A172 (cell line): ENCODE results near the gene SEC23B. TPM values are rescaled to one million over a fixed set of nuclear protein-coding genes. Genes with fewer than 3 reads are reported as not detected.
"Not testable (repeated sequence)": the region's sequence is repeated elsewhere in the genome, so short reads cannot be mapped to it uniquely, and the experiment has no call there.

Experiments
- DNase-seq: peaks from one replicate; pipeline ENCODE4 v3.0.0-alpha.2; 2015; ENCODE audit warnings: low spot score
- total RNA-seq: library from RNA; depleted of rRNA; stranded (reverse); fragments of >200 nt; shearing (Covaris generic); gene quantifications from 2 replicates; pipeline ENCODE4 v1.2.3, GENCODE V29; 2014; rRNA removed

The SEC23B gene
- 97.0 and 100 TPM in 2 replicates for total RNA-seq

DNA sequence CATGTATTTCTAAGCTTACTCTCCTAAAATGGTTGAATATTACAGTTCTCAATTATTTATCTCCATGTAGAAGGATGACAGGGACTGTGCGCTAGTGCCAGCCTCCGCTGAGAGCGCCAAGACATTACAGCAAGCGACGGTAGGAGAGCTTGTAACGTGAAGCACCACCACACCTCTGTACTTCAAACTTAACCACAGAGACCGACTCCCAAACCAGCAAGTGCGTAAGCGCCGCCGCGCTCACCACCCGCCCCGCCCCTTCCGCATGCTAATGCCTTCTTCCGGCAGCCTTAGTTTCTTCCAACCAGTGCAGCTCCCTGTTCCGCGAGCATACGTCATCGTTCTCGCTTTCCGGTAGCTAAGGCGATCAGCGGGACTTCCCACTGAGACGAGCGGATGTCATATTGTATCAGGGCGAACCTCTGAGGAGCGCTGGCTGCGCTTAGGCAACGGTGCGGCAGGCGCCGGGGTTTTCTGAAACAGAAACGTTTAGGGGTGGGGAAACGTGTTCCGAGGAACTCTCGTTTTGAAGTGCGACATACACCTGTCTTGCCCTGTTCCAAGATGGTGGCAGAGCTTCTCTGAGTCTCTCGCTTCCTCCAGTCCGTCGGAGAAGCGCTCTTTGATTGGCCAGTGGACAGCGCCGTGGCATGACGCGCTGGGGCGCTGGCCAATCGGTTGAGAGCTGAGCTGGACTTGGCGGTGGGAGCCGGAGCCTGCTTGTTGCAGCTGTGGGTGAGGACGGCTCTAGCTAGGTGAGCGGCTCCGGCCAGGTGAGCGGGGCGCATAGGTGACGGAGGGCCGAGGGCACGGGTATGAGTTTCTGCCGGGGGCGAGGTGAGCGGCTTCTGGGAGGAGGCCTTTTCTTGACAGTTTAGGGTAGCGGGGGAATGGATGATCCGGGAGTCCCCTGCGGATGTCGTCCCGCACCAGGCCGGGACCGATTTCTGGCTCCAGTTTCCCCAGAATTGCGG is at the start of gene SEC23B:
SEC23B (plus strand) TSS at position 723 of the 974 bp plus-strand sequence. CDS start 2,896 bp downstream, outside the sequence.
- peak; percentile 97 for DNase-seq

DNA sequence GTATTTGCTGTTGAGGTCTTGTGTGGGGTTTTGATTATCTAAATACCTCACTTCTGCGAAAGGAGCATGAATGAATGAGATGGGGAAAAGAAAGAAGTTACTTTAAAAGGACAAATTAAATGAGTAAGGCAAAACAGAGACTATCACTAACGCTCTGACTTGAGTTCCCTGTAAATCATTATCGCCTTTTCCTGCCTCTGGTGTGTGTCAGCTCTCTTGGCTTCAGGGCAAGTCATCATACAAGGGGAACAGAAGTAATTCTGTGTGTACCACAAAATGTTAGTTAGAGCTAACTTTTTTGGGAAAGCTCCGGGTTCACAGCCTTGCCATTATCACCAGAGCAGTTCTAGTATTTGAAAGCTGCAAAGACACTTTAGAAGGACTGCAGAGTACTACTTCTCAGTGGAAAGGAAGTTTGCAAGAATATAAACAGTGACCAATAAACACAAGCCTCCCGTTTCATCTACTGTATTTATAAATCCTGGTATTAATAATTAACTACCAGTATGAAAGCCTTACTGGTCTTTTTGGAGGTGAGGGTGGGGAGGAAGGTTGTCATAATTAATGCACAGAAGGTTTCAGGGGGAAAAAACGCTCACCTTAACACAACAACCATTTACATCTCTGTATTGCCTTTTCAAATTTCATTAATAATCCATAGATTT is 42.1 kb upstream of the SEC23B start:
- no peak for DNase-seq

DNA sequence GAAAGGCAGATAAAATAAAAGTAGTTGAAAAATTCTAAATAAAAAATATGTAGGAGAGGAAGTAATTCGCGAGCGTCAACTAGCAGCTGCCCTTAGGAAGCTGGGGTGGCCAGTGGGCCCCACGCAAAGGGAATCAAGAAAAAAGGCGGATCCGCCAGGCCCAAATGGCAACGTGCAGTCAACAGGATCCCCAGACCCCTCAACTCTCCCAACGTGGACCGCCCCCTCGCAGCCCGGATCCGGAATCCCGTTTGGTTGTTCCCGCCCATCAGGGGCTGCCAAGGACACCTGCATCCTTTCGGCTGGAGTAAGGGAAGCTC is 41.2 kb upstream of the SEC23B start:
- no peak for DNase-seq

DNA sequence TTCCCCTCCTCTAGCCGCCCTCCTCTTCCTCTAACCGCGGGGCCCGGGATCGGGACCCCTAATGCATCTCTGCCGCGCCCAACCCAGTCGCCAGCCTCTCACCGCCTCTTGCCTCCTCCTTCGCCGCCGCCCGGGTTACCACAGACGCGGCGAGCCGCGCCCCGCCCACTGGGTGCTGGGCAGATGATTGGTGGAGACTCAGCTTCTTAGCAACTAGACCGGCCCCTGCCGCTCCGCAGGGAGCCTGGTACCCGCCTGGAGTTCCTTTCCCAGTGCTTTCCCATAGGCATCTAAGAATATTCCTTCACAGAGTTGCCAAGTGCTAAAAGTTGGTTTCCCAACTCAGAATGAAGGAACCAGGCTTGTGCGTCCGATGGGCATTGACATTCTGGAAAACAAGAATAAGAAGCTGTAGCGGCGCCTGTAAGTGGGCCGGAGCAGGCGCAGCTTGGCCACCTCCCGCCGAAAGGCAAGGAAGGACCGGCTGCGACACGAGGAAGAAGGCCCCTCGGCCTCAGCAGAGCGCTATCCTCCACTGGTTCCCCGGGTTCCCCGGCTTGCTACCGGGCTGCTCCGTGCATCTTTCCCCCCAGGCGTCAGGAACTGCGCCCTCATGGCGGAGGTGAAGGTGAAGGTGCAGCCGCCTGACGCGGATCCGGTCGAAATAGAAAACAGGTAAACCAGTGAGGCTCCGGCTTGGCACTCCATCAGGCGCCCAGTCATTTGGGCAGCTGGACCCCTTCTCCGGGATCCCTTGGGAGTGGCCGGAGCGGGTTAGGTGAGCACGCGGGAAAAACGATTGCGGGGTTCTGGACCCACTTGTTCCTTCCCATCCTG is 40.6 kb upstream of the SEC23B start, which contains the start of the genes DZANK1 and POLR3F:
DZANK1 (minus strand) TSS at position 137 of the 837 bp plus-strand sequence. CDS start 1,672 bp downstream, outside the sequence.
POLR3F (plus strand) TSS at position 497 of the 837 bp plus-strand sequence; CDS start at position 614, 117 bp downstream.
- DNase-seq, result peak; percentile 96

DNA sequence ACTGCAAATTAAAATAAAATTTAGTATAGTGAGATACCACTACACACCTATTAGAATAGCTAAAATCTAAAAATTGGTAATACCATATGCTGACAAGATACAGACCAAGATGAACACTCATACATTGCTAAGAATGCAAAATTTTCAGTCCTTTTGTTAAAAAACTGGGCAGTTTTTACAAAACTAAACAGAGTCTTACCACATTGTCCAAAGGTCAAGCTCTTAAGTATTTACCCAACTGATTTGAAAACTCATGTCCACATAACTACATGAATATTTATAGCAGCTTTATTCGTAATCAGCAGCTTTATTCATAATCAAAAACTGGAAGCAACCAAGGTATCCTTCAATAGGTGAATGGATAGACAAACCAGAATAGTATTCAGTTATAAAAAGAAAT is 30.5 kb upstream of the SEC23B start:
- no peak for DNase-seq

DNA sequence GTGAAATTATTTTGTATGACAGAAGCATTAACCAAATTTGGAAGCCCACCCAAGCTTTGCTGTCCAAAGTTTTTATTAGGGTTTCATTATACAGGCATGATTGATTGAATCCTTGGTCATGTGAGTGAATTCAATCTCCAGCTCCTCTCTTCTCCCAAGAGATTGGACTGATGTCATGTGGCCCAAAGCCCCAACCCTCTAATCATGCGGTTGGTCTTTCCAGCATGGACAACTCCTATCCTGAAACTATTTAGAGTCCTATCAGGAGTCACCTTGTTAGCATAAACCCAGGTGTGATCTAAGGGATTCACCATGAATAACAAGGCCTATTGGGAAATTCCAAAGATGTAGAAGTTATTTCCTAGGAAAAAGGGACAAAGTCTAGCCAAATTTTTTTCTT is 29.9 kb upstream of the SEC23B start:
- no peak for DNase-seq

DNA sequence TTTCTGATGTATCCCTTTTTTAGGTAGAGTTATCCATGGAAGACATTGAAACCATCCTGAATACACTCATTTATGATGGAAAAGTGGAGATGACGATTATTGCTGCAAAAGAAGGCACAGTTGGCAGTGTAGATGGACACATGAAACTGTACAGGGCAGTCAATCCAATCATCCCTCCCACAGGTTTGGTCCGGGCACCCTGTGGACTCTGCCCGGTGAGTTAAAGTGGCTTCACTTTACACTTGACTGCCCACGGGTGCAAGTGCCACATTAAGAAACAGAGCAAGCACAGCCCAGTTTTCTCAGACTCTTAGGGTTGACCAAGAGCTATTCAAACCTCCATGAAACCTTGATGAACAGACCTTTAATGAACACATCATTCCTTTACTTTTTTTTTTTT is 26.1 kb upstream of the SEC23B start:
- no peak for DNase-seq

DNA sequence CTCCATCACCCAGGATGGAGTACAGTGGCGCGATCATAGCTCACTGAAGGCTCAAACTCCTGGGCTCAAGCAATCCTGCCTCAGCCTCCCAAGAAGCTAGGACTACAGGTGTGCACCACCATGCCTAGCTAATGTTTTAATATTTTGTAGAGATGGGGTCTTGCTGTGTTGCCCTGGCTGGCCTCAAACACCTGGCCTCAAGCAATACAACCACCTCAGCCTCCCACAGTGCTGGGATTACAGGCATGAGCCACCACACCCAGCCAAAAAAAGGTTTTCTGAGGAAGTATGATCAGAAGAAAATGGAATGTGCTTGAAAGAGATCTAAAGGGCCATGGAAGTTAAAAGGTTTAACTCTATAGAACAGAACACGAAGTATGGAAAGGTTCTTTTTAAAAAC is 19.4 kb upstream of the SEC23B start:
- DNase-seq, result no peak

DNA sequence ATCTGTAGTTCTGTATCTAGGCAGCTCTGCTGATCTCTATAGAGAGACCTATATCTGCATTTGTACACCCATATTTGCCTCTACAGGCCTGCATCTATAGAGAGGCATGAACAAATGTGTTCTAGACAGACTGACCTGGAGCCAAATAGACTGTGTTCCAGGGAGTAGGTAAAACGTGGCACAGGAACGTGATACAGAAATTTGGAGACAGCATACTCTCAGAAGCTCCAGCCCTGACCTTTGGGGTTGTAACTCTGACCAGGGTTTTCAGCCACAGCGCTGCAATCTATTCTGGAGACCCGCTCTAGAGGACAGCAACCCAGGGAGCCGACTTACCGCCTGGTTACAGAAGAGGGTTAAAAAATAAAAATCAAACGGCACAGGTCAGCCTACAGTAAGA is 11.7 kb upstream of the SEC23B start:
- peak; percentile 5 for DNase-seq

DNA sequence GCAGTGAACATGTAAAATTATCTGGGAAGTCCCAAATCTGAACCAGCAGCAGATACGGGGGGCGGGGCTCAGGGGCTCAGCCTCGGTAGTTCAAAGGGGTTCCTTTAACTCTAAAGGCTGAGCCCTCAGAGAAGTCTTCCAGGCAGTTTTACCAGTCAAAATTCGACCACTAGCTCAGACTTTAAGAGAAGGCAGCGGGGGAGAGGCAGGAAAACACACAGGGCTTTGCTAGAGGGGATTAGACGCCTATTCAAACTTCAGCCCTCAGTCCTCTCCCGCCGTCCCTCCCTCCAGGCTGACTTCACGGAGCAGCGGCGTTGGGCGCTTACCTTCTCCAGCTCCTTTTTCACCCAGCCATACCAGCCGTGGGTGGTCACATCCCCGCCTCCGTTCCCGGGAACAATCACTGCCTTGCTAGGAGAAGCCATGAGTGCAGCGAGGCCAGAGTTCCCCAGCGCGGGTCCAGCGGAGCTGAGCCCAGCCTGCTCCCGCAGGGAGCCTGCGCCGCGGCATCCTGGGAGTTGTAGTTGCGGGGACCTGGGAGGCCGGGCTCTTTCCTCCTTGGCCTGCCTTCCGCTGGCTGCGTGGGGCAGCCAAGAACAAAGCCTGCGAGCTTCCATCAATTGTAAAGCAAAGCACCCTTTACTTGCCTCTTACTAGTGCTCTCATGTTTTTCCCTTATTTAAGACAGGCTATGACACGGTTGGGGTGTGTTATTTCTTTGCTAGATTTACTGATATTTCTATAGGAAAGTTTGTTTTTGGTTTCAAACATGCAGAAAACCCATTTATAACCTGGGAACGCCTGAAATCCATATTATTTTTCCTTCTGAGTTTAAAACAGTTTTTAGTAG is 10.8 kb upstream of the SEC23B start, which contains the start of gene RBBP9:
RBBP9 (minus strand) TSS at position 486 of the 853 bp plus-strand sequence; CDS start at position 428, 58 bp downstream.
- DNase-seq, result peak; percentile 64

DNA sequence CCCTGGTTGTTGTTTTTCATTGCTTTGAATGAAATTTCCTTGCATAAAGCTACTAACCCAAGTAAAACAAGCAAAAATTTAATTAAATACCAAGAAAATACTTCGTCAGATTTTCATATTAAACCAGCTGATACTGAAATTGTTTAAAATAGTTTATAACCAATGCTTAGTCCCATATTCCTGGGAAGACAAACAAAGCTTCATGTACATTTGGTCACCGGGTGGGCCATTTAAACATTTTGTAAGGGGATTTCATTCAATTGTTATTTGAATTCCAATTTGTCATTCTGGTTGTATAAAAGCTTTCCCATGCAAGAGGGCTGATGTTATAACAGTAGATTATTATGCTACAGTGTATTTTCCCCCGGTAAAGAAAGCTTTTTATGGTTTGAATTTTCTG is 10.1 kb upstream of the SEC23B start:
- no peak for DNase-seq

DNA sequence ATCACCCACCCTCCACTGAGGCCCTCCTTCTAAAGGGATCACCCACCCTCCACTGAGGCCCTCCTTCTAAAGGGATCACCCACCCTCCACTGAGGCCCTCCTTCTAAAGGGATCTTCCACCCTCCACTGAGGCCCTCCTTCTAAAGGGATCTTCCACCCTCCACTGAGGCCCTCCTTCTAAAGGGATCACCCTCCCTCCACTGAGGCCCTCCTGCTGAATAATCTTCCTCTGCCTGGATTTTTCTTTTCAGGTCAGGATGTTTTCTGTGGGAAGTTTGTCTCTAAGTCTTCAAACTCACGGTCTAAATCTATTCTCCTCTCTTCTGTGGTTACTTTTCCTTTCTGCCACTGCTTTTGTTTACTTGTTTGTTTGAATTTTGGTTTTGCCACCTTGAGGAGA is 6.1 kb upstream of the SEC23B start:
- DNase-seq, result not testable (repeated sequence)

DNA sequence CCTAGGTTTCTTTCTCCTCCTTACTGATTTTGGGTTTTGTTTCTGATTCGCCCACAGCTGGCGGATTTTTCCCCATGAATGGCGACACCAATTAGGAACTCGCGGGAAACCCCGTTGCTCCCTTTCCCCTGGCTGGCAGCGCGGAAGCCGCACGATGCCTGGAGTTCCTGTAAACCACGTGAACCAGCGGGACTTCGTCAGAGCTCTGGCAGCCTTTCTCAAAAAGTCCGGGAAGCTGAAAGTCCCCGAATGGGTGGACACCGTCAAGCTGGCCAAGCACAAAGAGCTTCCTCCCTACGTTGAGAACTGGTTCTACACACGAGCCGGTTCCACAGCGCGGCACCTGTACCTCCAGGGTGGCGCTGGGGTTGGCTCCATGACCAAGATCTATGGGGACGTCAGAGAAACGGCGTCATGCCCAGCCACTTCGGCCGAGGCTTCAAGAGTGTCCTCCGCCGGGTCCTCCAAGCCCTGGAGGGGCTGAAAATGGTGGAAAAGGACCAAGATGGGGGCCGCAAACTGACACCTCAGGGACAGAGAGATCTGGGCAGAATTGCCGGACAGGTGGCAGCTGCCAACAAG is 3.2 kb upstream of the SEC23B start:
- DNase-seq, result no peak

DNA sequence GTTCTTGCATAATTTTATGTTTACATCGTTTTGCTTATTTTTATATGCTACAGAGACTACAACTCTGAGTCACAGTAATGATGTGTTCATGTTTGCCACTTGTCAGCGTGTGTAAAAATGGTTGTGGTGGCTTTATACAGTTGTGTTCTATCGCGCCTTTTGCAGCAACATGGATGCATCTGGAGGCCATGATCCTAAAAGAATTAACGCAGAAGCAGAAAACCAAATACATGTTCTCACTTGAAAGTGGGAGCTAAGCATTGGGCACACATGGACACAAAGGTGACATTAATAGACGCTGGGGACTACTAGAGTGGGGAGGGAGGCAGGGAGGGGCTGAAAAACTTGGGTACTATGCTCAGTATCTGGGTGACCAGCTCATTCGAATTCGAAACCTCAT is 996 bp upstream of the SEC23B start:
- no peak for DNase-seq

DNA sequence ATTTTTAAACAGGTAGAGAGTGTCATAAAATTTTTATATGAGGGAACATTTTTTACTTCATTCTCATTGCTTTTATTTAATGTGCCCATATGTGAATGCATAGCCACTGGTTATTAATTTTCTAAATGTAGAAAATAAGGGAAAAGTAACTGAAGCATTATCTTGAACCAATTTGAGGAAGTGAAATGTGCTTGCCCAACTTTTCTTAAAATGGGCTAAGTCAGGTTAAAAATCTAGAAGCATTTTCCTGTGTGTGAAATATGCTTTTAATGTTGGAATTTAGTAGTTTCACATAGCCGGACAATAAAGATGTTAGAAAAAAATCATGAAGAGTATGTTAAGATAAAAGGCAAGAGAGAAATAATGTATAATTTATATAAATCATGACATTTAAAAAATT is 3.8 kb downstream of the SEC23B start:
- DNase-seq, result no peak

DNA sequence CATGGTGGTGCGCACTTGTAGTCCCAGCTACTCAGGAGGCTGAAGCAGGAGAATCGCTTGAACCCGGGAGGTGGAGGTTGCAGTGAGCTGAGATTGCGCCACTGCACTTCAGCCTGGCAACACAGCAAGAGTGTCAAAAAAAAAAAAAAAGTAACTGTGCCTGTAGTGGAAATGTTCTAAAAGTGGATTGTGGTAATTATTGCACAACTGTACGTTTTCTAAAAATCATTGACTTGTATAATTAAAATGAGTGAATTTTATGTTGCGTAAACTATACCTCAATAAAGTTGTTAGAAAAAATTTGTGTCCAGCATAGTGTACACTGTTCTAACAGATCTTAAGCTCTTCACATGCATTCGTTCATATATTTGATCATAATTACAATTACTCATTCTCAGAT is 5.5 kb downstream of the SEC23B start:
- no peak for DNase-seq

DNA sequence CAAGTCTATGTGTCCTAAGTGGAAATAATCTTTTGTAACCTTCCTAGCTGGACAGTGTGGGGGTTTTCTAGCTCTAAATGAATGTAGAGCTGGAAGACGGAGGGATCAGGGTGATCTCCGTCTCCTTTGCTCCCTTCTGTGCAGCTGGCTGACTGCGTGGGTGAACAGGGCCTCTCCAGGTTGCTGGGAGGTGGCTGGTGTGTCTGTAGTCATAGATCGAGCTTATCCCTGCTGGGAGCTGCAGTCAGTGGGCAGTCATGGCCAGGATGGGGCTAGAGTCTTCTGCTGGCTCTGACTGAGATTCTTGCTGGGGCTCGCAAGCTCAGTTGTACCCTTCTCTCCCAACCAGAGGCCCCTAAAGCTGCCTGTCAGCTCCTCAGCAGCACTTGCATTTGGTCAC is 6.4 kb downstream of the SEC23B start:
- no peak for DNase-seq

DNA sequence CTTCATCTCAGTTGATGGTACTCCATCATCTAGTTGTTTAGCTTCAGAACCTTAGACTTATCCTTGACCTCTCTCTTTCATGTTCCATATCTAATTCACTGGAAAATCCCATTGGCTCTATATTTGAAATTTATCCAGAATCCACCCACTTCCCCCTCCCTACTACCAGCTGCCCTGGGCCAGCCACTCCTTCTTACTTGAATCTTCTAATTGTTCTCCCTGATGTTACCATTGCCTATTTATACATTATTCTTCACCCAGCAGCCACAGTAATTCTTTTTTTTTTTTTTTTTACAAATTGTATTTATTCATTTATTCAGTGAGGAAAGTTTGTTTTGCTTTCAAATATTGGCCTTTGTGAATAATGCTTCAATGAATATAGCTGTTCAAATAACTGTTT is 8.2 kb downstream of the SEC23B start:
- DNase-seq, result no peak

DNA sequence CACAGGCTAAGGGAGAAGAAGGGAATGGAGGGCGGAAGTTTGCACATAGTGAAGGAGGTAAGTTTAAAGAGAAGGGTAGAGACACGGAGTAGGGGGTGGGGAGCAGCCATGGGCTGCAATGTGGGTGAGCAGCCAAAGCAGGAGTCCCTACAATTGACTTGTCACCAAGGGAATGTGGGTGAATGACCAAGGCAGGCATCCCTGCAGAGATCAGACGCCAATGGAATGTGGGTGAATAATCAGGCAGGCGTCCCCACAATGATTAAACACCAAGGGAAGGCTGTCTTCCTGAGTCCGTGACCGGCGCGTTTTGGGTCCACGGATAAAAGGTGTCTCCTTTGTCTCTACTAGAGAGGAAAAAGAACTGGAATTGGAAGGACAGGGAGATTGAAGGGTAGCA is 14.3 kb downstream of the SEC23B start:
- peak; percentile 77 for DNase-seq

DNA sequence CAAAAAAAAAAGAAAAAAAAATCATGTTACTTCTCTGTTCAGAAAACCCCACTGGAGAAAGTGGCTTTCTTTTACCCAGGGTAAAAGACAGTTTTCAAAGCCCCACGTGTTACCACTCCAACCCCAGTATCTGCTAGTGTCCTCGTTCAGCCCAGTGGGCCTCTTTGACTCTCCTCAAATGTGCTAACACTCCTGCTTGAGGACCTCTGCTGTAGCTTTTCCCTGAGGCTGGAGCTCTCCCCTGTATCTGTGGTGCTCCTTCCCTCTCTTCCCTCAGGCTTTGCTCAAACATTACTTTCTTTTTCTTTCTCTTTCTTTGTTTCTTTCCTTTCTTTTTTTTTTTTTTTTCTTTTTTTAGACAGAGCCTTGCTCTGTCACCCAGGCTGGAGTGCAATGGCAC is 15.3 kb downstream of the SEC23B start:
- no peak for DNase-seq
